ENCODE measurements around the gene NCKAP1.
"Not testable (repeated sequence)": the region's sequence is repeated elsewhere in the genome, so short reads cannot be mapped to it uniquely, and the experiment has no call there.

Gene NCKAP1

DNA sequence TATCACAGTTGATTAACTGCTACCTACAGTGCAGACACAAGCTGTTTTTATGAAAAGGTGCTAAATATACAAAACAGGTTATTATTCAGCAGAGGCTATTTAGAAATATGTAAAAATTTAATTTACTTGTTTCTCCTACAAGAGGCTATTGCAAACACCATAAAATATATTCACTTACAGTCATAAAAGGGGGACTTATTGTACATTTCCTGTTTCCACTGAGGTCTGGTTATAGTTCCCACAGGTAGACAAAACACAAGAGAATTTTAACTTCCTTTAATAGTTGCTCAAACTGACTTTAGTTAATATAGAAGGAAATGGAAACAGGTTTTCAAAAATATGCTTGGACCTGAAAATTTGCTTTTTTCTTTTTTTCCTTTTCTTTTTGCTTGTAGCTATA, 131.8 kb downstream of the NCKAP1 start:
- no peak for DNase-seq

DNA sequence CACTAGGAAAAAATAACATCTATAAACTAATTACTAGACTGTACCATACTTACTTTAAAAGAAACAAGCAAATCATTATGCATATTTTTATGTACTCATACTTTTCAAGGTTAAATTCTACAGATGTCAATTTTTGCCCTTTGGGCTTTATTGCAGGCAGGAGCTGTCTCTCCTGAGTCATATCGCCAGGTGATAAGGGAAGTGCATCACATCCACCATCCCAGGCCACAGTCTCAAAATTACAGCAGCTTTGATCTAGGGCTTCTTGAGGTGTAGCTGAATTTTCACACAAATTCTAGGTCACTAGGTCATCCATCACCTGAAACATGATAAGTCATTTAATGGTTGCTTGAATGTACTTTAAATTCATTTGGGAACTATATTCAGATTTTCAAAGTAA, 133.4 kb downstream of the NCKAP1 start:
- DNase-seq = no peak

DNA sequence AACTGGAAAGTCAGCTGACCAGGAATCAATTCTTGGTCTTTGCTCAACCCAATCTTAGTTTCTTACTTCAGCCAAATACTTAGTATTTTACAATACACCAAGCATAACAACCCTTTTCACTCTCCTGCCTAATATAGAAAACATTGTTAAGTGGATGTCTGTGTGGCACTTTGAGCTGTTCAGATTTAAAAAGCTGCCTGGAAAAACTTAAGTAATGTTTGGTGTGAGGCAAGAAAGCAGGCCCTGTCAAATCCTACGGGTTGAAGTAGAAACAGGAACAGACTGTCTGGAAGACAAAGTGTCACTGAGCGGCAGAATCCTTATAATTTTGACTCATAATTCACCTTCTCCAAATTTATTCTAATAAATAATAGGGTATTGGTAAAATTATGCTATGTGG, 134.7 kb downstream of the NCKAP1 start:
- no peak for DNase-seq

DNA sequence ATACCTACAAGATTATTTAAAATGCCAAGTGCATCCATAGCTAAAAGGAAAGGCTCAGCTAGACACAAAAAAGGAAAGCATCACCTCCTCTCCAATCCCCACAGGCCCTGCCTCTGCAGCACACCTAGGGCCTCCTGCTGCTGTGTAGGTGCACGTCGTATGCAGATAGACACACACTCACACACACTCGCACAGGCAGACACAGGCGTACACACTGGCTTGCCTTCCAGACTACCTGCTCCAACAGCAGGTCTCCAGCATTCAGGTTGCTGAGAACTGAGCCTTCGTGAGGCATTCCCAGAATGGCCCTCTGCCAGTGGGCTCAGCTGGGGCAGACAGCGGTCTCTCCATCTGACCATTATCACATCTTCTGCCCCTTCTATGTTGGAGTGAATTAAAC, 136.5 kb downstream of the NCKAP1 start:
- DNase-seq = no peak

DNA sequence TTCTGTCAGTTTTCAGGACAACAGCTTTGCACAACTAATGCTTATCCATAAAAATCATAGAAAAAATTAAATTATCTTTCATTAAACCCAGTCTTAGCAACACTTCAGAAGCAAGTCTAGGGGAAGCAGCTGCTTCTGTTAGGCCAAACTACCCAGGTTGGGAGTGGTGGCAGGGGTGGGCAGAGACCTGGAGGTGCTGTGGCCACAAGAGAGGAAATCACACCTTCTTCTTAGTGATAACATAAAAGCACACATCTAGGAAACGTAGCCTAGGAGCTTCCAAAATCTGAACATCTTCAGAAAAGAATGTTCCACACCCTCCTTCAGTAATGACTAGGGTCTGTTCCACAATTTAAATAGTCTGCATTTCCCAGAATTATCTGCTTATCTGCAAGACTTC, 139.5 kb downstream of the NCKAP1 start:
- DNase-seq = no peak

DNA sequence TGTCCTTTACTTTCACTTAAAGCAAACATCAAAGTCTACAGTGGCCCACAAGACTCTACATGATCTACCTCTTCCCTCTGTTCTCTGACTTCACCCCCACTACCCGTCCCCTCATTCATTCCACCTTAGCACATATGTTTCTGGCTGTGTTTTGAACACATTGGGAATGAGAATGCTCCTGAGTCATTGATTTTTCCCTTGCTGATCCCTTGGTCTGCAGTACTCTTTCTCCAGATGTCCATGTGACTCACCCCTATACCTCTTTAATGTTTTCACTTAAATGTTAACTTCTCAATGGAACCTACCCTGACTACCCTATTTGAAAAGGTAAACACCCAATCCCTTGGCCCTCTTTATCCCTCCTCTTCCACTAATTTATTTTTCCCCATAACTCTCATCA, 141.1 kb downstream of the NCKAP1 start:
- no peak for DNase-seq

DNA sequence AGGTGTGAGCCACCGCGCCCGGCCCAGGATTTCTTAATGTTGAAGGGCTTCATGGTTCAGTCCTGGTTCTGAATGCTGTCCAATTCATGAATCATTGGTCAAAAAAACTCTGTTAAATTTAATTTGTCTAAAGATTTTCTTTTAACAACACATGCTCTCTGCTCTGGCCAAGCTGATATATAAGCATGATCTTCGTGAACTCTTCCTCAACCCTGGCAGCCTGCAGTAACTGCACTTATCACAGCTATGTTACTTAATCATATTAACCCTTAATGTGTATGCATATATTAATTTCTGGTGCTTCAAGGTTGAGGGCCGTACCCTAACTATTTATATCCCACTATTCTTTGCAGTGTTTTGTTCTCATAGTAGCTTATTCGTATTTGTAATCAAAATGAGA, 142.5 kb downstream of the NCKAP1 start:
- no peak for DNase-seq

DNA sequence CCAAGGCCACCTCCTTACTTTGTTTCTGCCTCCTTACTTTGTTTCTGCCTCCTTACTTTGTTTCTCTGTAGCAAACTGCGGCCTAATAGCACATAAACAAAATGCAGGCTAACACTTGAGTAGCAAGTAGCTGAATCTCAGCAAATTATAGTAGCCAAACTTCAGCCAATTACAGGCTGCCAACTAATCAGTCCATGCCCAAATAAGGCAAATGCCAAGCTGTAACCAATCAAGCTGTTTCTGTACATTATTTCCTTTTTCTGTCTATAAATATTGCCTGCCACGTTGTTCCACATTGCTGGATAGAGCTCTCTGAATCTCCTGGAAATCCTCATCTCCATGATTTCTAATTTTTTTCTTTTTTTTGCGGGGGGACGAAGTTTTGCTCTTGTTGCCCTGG, 143.1 kb downstream of the NCKAP1 start:
- no peak for DNase-seq

DNA sequence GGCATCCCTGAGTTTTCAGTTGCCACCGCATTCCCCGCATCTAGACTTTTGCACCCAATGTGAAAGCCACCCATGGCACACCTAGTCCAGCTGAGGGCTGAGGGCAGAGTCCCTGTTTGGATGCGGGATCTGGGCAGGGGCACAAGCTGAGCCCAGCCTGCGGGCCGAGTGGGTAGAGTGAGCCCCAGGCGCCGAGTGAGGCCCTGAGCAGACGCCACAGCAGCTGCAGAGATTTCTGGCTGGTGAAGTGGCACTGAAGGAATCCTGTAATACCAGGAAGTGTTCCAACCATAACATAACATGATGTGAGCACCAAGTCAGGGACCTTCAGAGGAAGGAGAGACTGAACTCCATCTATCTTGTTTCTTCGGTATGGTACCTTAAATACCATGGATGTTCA, 144.1 kb downstream of the NCKAP1 start:
- DNase-seq = no peak

DNA sequence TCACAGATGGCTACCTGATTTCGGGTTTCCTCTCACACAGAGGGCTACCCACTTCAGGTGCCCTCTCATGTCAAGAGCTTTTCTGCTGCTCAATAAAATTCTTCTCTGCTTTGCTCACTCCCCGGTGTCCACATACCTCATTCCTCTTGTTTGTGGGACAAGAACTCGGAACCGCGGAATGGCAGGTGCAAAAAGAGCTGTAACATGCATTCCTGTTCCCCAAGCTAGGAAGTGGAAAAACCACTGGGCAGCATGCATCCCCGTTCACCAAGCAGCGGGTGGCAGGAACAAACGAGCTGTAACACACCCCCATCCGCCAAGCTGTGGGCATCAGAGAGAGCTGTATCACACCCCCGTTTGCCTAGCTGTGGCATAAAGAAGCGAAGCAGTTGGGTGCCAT, 144.6 kb downstream of the NCKAP1 start:
- DNase-seq = no peak

DNA sequence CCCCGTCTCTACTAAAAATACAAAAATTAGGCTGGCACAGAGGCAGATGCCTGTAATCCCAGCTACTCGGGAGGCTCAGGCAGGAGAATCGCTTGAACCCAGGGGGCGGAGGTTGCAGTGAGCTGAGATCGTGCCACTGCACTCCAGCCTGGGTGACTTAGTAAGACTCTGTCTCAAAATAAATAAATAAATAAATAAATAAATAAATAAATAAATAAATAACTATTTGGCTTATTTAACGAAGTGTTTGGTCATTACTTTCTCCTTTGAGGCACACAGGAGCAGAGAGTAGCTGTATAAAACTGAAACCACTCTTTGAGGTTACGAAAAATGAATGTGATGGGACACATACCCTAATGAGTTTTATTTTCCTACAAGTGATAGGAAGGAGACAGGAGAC, 145.2 kb downstream of the NCKAP1 start:
- not testable (repeated sequence) for DNase-seq

DNA sequence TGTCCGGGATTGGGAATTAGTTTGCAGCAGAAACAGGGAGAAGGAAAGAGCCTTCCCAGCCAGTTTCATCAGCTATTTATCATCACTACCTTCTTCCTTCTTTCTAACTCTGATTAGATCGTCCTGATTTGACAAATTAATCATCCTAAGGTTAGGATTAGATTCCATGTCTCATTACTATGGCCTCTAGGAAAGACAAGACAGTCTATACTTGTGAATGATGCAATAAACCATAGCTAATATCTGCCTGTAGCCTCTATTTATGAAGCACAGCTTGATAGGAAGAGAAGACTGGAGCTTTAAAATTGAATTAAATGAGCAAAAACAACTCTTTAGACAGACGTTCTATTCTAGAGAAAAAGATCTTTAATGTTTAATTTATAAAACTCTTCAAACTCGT, 146.6 kb downstream of the NCKAP1 start:
- DNase-seq = no peak

DNA sequence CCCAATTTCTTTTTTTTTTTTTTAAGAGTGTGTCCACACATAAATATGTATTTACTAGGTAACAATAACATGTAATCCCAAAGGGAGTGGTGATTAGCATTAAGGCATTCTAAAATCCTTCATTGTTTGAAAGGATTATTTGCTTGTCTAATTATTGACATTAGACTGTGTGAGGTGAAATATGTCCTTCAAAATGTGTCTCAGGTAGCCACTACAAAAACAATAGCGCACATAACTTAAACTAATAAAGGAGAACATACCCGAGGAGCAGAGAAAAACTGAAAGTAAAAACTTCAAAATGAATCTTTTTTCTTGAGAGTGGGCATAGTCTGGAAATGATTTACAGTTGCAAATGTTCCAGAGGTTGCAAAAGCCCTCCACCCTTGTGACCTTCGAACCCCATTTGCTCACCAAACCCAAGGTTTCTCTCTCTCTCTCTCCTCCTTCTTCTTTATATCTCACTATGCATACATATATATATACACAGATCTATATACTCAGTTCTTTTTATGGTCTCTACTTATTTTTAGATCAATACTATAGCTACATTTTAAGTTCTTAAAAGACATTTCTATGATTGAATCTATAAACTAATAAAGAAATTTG, 147.4 kb downstream of the NCKAP1 start:
- no peak for DNase-seq

DNA sequence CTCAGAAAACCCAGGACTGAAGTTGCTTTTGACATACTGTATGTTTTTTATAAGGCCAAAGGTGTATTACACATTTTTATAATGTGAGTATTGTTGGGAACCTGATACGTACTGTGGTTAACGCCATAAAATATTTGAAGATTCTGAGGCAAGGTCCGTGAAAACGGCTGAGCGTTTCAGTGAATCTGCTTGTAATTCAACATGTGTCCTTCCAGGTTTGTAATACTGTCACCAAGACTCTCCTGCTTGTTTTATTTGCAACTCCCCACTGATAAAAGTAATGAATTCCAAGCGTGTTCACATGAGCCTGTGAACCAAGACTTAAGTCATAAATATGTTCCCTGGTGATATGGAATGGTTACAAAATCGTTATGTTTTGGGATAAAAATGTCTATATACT, 148.0 kb downstream of the NCKAP1 start:
- DNase-seq = no peak

DNA sequence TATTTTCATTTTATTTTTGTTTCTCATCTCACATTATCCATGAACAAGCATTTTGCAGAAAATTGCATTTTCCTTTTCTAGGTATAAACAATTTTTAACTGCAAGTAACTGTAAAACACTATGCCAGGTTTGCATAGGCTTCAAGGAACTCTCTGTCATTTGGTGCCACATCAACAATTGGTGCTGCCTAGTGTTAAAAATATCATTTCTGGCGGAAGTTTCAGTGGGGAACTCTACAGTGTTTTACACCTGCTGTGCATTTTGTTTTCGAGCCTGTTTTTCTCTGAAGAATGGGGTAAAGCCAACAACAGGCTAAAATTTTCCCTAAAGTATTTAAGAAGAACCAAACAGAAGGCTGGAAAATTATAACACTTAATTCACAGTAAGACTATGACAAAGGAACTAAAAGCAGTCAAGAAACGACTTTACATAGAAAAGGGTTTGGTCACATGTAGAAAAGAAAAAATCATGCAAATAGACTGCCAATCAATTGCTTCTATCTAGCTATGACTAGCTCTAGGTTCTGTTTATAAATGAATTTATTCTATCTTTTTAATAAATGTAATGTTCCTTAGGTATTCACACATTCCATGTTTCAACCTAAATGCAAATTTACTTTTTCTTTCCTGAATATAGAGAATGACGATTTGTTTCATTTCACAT, 150.4 kb downstream of the NCKAP1 start:
- no peak for DNase-seq

DNA sequence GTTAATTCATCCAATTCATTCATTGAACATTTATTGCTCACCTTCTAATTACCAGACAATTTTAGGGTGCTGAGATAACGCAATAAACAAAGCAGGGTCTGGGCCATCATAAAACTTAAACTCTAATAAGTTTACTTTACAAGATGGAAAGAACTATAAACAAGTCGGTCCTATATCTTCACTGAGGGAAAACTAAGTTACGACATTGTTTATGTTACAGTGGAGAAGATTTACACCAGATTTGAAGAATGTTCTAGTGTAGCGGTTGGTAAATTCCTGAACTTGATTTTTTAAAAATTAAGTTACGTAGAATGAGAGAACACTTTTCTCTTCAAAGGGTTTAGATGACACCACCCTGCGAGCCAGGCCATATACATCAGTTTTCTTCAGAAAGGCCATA, 151.2 kb downstream of the NCKAP1 start:
- DNase-seq = no peak

DNA sequence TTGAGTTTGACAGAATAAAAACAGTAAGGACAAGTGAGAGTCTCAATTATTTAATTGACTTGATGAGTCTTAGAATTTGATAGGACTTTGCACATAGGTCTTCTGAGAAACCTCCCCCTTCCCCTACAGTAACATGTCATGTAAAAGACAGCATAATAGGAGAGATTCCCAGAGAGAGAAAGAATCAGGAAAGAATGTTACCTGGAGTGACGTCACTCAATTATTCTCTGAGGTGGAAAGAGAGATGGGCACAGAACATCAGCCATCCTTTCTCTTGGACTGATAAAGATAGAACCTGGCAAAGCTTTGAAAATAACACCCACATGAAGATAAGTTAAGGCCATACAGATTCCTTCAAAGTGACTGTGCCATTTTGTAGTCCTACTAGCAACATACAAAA, 152.5 kb downstream of the NCKAP1 start:
- DNase-seq = no peak

DNA sequence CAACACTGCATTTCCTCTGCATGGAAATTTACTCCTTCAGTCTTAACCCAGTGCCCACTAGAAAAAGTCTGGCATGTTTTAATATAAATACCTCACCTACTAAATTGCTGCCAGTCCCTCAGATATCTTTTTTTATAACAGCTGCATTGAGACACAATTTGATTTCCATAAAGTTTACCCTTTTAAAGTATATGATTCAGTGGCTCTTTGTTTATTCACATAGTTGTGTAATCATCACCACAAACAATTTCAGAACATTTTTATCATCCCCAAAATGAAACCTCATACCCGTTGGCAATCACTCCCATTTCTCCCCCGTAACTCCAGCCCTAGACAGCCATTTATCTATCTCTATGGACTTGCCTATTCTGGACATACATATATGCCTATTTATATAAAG, 154.8 kb downstream of the NCKAP1 start:
- DNase-seq = no peak

DNA sequence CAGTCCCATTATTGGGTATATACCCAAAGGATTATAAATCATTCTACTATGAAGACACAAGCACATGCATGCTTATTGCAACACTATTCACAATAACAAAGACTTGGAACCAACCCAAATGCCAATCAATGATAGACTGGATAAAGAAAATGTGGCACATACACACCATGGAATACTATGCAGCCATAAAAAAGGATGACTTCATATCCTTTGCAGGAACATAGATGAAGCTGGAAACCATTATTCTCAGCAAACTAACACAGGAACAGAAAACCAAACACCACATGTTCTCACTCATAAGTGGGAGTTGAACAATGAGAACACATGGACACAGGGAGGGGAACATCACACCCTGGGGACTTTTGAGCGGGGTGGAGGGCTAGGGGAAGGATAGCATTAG, 158.2 kb downstream of the NCKAP1 start:
- not testable (repeated sequence) for DNase-seq

DNA sequence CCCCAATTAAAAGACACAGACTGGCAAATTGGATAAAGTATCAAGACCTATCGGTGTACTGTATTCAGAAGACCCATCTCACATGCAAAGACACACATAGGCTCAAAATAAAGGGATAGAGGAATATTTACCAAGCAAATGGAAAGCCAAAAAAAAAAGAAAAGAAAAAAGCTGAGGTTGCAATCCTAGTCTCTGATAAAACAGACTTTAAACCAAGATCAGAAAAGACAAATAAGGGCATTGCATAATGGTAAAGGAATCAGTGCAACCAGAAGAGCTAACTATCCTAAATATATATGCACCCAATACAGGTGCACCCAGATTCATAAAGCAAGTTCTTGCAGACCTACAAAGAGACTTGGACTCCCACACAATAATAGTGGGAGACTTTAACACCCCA, 161.6 kb downstream of the NCKAP1 start:
- DNase-seq = not testable (repeated sequence)

DNA sequence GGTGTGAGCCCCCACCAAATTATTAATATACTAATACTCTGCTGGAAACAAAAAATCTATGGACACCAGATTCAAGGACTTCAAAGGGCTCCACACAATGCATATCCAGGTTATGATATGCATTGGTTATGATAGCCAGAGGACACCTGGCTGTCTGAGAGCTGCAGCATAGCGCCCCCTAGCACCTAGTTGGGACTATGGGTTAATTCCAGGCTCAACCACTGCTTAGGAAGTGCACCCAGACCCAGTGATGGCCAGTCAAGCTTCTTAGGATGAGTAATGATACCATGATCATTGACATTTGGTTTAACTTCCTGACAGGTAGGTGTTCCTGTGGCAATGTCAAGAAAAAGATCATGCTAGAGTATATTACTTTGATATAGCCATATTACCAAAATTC, 168.0 kb downstream of the NCKAP1 start:
- no peak for DNase-seq

DNA sequence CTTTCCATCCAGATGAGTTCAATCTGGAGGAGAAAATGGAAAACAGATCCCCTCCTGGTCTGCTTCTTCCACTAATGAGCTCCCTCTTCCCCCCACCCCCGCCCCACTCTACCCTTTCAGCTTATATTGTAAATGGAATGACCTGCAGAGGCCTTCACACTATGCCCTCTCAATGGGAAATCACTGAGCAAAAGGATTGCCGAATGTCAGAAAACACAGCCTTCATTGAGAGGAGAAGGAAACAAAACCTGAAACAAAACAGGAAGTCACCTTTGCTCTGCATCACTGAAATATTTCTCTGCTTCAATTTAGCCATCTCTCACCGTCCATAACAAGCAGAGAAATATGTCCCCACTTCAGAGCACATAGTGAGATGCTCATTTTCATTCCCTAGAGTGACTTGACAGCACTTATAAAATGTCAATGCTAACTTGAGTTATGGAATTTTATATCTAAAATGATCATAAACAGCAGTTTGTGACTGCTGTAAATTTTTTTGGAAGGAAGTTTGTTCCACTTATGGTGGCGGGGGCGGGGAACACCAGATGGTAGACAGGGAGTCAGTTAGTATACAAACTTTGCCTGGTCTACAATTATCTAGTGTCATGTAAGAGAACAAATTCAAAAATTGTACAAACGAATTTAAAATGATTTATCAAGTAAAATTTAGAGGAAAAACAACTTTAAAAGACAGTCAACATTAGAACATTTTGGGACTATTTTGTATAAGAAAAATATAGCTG, 170.0 kb downstream of the NCKAP1 start:
- no peak for DNase-seq

DNA sequence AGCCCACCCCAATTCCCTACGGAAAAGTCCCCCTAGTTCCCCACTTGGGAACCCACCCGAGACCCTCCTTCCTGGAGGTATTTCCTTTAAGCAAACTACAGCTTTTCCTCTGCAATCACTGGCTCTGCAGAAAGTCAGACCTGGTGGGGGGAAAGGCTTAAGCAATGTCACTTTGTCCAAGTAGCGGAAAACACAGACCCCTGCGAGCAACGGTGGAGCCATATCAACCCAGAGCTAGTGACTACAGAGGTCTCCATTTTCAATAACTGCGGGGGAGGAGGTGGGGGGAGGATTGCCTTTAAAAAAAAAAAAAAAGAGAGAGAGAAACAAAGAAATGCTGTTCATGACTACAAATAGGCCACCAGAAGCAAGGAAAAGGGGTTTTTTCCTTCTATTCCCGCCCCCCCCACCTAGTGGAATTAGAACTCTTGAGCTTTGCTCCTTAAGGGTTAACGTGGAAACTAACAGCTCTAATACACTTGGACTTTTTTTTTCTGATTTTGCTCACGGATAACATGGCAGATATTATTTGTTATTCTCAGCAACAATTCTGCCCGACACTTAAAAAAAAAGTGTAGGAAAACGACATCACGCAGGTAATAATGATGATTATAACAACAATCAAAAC, 170.7 kb downstream of the NCKAP1 start:
- DNase-seq = no peak
